Measurements from ENCODE around the gene ANAPC2.

- TF ChIP-seq CTCF (conservative IDR thresholded peaks at IDR 0.05) (no peak), EZH2 (IDR thresholded peaks at IDR 0.05; ENCODE audit: low read depth) (no peak)
These were observed 28.0 kb upstream of the ANAPC2 start for GRCh38 chr9:137216188-137216965.

Data from PC-9 (cell line).